H1 (cell line): Measurements from ENCODE around the gene TOP3B. TPM values are rescaled to one million over a fixed set of nuclear protein-coding genes. Genes with fewer than 3 reads are reported as not detected.

Experiments
- BACH1 ChIP-seq: IDR thresholded peaks from 2 replicates; pipeline ENCODE4 v1.6.1; 2012; ENCODE audit warnings: low read length, improper control_type of control experiment
- HDAC6 ChIP-seq: IDR thresholded peaks from one replicate; pipeline ENCODE4 v1.7.1; 2012; ENCODE audit warnings: low read depth, mild to moderate bottlenecking, inconsistent platforms, low read length, moderate library complexity
- RAD21 ChIP-seq, 2 experiments: IDR thresholded peaks in 1 of 2; conservative IDR thresholded peaks in 1 of 2; 2 replicates each; pipeline ENCODE4 v1.6.1; 2011; ENCODE audit warnings: low read depth in 2 of 2, low read length in 2 of 2, improper control_type of control experiment in 1 of 2, inconsistent platforms in 1 of 2, mild to moderate bottlenecking in 1 of 2, moderate library complexity in 1 of 2
- RFX5 ChIP-seq: IDR thresholded peaks from 2 replicates; pipeline ENCODE4 v1.6.1; 2011; ENCODE audit warnings: low read depth, low read length, improper control_type of control experiment, borderline replicate concordance
- TCF12 ChIP-seq: IDR thresholded peaks from 2 replicates; pipeline ENCODE4 v1.6.1; 2011; ENCODE audit warnings: low read depth, mild to moderate bottlenecking, low read length
- polyA plus RNA-seq, 7 experiments: library from polyadenylated mRNA; depleted of rRNA in 3 of 7; stranded (reverse) in 5 of 7; unstranded in 2 of 7; fragments of >200 nt in 5 of 7; fragments of 200-250 nt in 2 of 7; gene quantifications; 1 replicate in 5 of 7; 2 replicates in 1 of 7; 4 replicates in 1 of 7; pipeline versions ENCODE4 v1.2.1 to v1.2.3, GENCODE V29; 2011 to 2013; ENCODE audit warnings: missing spikeins in 2 of 7, mixed read lengths in 2 of 7
- total RNA-seq: library from RNA; stranded (reverse); fragmentation: NEBNext Ultra II Directional; extraction: Animal tissue kit (Norgen Biotek cat#: 25700); gene quantifications from 2 replicates; pipeline ENCODE4 v1.2.1, GENCODE V29; 2021

TOP3B gene
- total and polyA plus RNA-seq, 2 of the 8 experiments (the other 6 are each of a cell fraction or from before 2014, with no cell fraction given), result 30.4 to 52.8 TPM

DNA sequence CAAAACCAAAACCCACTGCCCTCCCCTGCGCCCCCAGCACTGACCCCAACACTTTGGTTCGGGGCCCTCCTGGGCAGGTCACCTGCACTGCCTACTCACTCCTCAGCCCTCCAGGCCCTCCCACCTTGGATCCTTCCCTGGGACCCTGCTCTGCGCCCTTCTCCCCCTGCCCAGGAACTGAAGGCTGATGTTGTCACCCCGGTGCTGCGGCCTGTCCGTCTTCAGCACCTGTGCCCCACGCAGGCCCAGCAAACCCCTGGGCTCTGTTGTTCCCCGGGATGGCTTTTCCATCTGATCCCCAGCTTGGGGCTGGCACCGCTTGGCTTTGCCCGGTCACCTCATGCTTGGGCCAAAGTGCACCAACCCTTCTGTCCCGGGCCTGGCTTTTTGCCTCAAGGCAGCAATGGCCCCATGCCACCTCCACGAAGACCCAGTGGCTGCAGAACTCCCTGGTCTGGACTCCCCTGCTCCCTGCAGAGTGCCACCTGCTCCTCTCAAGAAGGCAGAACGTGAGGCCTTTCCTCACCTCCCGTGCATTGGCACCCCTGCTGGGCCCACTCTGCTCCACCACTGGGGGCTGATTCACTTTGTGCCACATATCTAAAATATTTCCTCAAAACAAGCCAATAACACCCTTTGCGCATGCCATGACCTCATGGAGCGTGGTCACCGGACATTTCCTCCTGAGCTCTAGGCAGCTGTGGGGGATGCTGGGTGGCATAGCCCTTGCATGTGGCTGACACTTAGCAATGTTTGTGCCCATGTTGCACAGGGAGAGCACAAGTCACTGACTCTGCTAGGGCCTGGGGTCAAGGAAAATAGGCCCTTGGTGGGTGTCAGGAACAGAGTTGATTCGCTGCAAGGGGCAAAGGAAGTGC, 38.8 kb downstream of the TOP3B start (continued):
- TF ChIP-seq RAD21 (IDR thresholded peaks at IDR 0.05 in 1 of 2, conservative IDR thresholded peaks at IDR 0.05 in 1 of 2; ENCODE audit: low read depth in 2 of 2, low read length in 2 of 2) (no peak), RFX5 (no peak), BACH1 (no peak), HDAC6 (no peak), TCF12 (no peak)
